Measurements from ENCODE around the gene SEPTIN8.

DNA sequence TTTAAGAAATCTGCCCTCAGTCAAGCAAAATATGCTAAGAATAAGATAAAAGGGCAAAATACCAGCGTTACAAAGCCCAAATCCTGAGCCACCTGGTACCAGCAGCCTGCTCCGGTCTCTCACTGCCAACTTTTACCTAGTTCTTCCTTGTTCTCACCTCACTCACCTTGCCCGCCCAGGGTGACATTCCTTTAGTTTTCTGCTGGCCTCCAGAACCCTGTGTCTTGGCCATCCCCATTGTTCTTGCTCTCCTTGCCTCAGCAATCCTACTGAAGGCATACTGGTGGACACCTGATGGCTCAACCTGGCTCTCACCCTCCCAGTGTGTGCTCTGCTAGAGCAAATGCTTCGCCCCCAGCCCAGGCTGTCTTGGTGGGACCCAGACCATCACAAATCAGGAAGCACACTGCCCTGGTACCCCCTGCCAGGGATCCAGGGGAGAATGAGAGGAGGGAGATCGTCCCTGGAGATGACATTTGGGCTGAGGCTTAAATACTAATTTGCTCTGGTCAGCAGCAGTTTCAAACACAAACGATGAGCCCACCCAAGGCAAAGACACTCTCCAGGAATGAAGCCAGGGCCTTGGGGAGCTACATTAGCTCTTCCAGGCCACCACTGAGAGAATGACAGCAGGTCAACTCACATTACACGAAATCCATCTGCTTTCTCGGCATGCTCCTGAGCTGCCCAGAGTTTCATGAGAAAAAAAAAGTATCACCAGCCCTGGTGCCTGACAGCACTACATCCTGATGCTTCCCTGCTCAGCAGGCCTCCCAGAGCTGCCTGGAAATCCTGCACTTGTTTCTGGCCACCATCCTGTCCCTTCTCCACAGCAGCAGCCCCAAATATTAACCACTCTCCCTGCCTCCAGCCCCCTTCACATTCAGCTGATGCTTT lies 12.2 kb upstream of the SEPTIN8 start:
- TF ChIP-seq, protein P1, sequence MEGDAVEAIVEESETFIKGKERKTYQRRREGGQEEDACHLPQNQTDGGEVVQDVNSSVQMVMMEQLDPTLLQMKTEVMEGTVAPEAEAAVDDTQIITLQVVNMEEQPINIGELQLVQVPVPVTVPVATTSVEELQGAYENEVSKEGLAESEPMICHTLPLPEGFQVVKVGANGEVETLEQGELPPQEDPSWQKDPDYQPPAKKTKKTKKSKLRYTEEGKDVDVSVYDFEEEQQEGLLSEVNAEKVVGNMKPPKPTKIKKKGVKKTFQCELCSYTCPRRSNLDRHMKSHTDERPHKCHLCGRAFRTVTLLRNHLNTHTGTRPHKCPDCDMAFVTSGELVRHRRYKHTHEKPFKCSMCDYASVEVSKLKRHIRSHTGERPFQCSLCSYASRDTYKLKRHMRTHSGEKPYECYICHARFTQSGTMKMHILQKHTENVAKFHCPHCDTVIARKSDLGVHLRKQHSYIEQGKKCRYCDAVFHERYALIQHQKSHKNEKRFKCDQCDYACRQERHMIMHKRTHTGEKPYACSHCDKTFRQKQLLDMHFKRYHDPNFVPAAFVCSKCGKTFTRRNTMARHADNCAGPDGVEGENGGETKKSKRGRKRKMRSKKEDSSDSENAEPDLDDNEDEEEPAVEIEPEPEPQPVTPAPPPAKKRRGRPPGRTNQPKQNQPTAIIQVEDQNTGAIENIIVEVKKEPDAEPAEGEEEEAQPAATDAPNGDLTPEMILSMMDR (conservative IDR thresholded peaks at IDR 0.05; ENCODE audit: low read length): no peak
- TF ChIP-seq EZH2phosphoT487 (IDR thresholded peaks at IDR 0.05; ENCODE audit: borderline replicate concordance): no peak
